Neural cell (in vitro differentiated cells): Measurements from ENCODE around the gene CA14. TPM values are rescaled to one million over a fixed set of nuclear protein-coding genes. Genes with fewer than 3 reads are reported as not detected.
"Not testable (repeated sequence)": the region's sequence is repeated elsewhere in the genome, so short reads cannot be mapped to it uniquely, and the experiment has no call there.

ENCODE experiments used
- H2AFZ ChIP-seq: fragments of 200-600, 300-800 bp; sonication (generic), shearing (Covaris generic); 2 replicates; pipeline ENCODE4 v1.6.0; 2014; ENCODE audit warnings: low read depth, mild to moderate bottlenecking, antibody characterized with exemption, low read length, moderate library complexity
- H3F3A ChIP-seq: fragments of 200-600 bp; shearing (Covaris generic); 2 replicates; pipeline ENCODE4 v1.6.1; 2016; ENCODE audit warnings: mild to moderate bottlenecking, moderate library complexity, mixed read lengths, antibody characterized with exemption, low read length; ENCODE audit not compliant: insufficient read depth, poor library complexity, severe bottlenecking
- H3K27ac ChIP-seq: fragments of 200-600, 300-800 bp; sonication (generic), shearing (Covaris generic); 2 replicates; pipeline ENCODE4 v1.5.1; 2014; ENCODE audit warnings: mild to moderate bottlenecking, low read length, moderate library complexity
- H3K27me3 ChIP-seq: fragments of 300-800, 200-600 bp; sonication (generic), shearing (Covaris generic); 2 replicates; pipeline ENCODE4 v1.6.0; 2014; ENCODE audit warnings: mild to moderate bottlenecking, low read depth, low read length, moderate library complexity; ENCODE audit not compliant: insufficient read depth
- H3K36me3 ChIP-seq: fragments of 300-800, 200-600 bp; sonication (generic), shearing (Covaris generic); 2 replicates; pipeline ENCODE4 v1.5.1; 2014; ENCODE audit warnings: mild to moderate bottlenecking, antibody characterized with exemption, low read length, moderate library complexity; ENCODE audit not compliant: insufficient read depth
- H3K4me2 ChIP-seq: fragments of 300-800, 200-600 bp; sonication (generic), shearing (Covaris generic); 2 replicates; pipeline ENCODE4 v1.6.0; 2014; ENCODE audit warnings: mild to moderate bottlenecking, low read length
- H3K4me3 ChIP-seq: fragments of 300-800, 200-600 bp; sonication (generic), shearing (Covaris generic); 2 replicates; pipeline ENCODE4 v1.5.1; 2014; ENCODE audit warnings: mild to moderate bottlenecking, low read length, moderate library complexity
- H3K79me2 ChIP-seq: fragments of 200-600 bp; shearing (Covaris generic); replicated peaks from 2 replicates; pipeline ENCODE4 v1.6.0; 2014; ENCODE audit warnings: mild to moderate bottlenecking, low read length, moderate library complexity; ENCODE audit not compliant: insufficient read depth
- H3K9ac ChIP-seq: fragments of 300-800, 200-600 bp; sonication (generic), shearing (Covaris generic); 2 replicates; pipeline ENCODE4 v1.6.1; 2016; ENCODE audit warnings: mild to moderate bottlenecking, low read length, mixed read lengths
- H3K9me2 ChIP-seq: fragments of 200-600 bp; shearing (Covaris generic); 2 replicates; pipeline ENCODE4 v1.6.1; 2016; ENCODE audit warnings: mild to moderate bottlenecking, low read length, mixed read lengths; ENCODE audit not compliant: insufficient read depth
- H3K9me3 ChIP-seq: fragments of 200-600, 300-800 bp; sonication (generic), shearing (Covaris generic); 2 replicates; pipeline ENCODE4 v1.6.1; 2016; ENCODE audit warnings: mild to moderate bottlenecking, mixed run types, low read length, moderate library complexity, mixed read lengths
- H4K20me1 ChIP-seq: fragments of 200-600 bp; shearing (Covaris generic); 2 replicates; pipeline ENCODE4 v1.6.1; 2016; ENCODE audit warnings: mild to moderate bottlenecking, mixed run types; ENCODE audit not compliant: insufficient read depth
- CTCF ChIP-seq: fragments of 450-650 bp; IDR thresholded peaks from 2 replicates; pipeline ENCODE4 v1.5.1; 2014; ENCODE audit warnings: antibody characterized with exemption, mild to moderate bottlenecking, moderate library complexity; ENCODE audit not compliant: poor library complexity, severe bottlenecking
- EP300 ChIP-seq: fragments of 450-650 bp; conservative IDR thresholded peaks from 2 replicates; pipeline ENCODE4 v1.6.1; 2014; ENCODE audit warnings: antibody characterized with exemption, mild to moderate bottlenecking, moderate library complexity; ENCODE audit not compliant: poor library complexity, severe bottlenecking
- EZH2 ChIP-seq: fragments of 200-600, 300-800 bp; shearing (Covaris generic), sonication (generic); IDR thresholded peaks from 2 replicates; pipeline ENCODE4 v1.6.1; 2014; ENCODE audit warnings: antibody characterized with exemption, low read length, borderline replicate concordance, mild to moderate bottlenecking; ENCODE audit not compliant: insufficient read depth, poor library complexity, severe bottlenecking
- MXI1 ChIP-seq: fragments of 450-650 bp; conservative IDR thresholded peaks from 2 replicates; pipeline ENCODE4 v1.6.1; 2014; ENCODE audit warnings: antibody characterized with exemption, mild to moderate bottlenecking; ENCODE audit not compliant: poor library complexity, severe bottlenecking
- POLR2AphosphoS5 ChIP-seq: IDR thresholded peaks from 2 replicates; pipeline ENCODE4 v1.6.1; 2012
- RAD21 ChIP-seq: fragments of 450-650 bp; conservative IDR thresholded peaks from 2 replicates; pipeline ENCODE4 v1.6.1; 2014; ENCODE audit warnings: antibody characterized with exemption, mild to moderate bottlenecking, moderate library complexity
- REST ChIP-seq: IDR thresholded peaks from 2 replicates; pipeline ENCODE4 v1.6.1; 2012; ENCODE audit warnings: borderline replicate concordance
- SMC3 ChIP-seq: fragments of 450-650 bp; conservative IDR thresholded peaks from 2 replicates; pipeline ENCODE4 v1.6.1; 2014; ENCODE audit warnings: antibody characterized with exemption, mild to moderate bottlenecking, moderate library complexity; ENCODE audit not compliant: poor library complexity
- TAF1 ChIP-seq: IDR thresholded peaks from 2 replicates; pipeline ENCODE4 v1.6.1; 2012; ENCODE audit warnings: low read depth
- polyA plus RNA-seq: library from polyadenylated mRNA; depleted of rRNA; stranded (reverse); fragments of >200 nt; gene quantifications from 2 replicates; pipeline ENCODE4 v1.2.3, GENCODE V29; 2014

The CA14 gene
- polyA plus RNA-seq, 1 donor from 2014 or later, result 1.1 TPM

- Histone ChIP-seq H2AFZ (no peak overlapping the region), H3K36me3 (no peaks in the 10 kb centered on the region), H3K4me3 (no peak overlapping the region)
These were observed 45.3 kb downstream of the CA14 start for GRCh38 chr1:150302902-150303301.

GRCh38 chr1:150308585-150308984, 51.0 kb downstream of the CA14 start:
- H3K9me2 ChIP-seq, H3K36me3 ChIP-seq, H4K20me1 ChIP-seq, H3K4me3 ChIP-seq, H3K9me3 ChIP-seq, H3K27me3 ChIP-seq, H3K4me2 ChIP-seq, H3K79me2 ChIP-seq, H3K27ac ChIP-seq, H3F3A ChIP-seq, H3K9ac ChIP-seq, H2AFZ ChIP-seq: not testable (repeated sequence)

More at GRCh38 chr1:150302902-150303301, 45.3 kb downstream of the CA14 start:
- Histone ChIP-seq H3K4me2 (no peak overlapping the region), H3K27ac (no peak overlapping the region), H3K27me3 (no peaks in the 10 kb centered on the region), H3K9ac (no peak overlapping the region), H4K20me1 (no peaks in the 10 kb centered on the region), H3K9me2 (no peaks in the 10 kb centered on the region), H3K9me3 (no peaks in the 10 kb centered on the region), H3K79me2 (no peaks in the 10 kb centered on the region), H3F3A (no peaks in the 10 kb centered on the region)
- no peak for TF ChIP-seq EZH2
- no peak for TF ChIP-seq EP300
- TF ChIP-seq SMC3, result no peak
- TF ChIP-seq POLR2AphosphoS5, result no peak
- TF ChIP-seq TAF1, result no peak
- no peak for TF ChIP-seq RAD21
- no peak for TF ChIP-seq CTCF
- no peak for TF ChIP-seq MXI1
- TF ChIP-seq REST, result no peak
